Measurements from ENCODE around the gene REX1BD. TPM values are rescaled to one million over a fixed set of nuclear protein-coding genes. Genes with fewer than 3 reads are reported as not detected.
"Not testable (repeated sequence)": the region's sequence is repeated elsewhere in the genome, so short reads cannot be mapped to it uniquely, and the experiment has no call there.

REX1BD gene
- total RNA-seq, 2 experiments from 2014 or later, result 81.2 to 83.3 TPM

- ChIA-PET POLR2A (interaction anchor here (1.4 kb wide), 1 partner anchor 11 kb away, joined by 5 read pairs; no protein-coding TSS in a partner anchor), CTCF (no interaction called here)
- H3K9me3 Mint-ChIP-seq, result no peaks in the 10 kb centered on the region
- H3K36me3 Mint-ChIP-seq (ENCODE audit: low read depth), result no peaks in the 10 kb centered on the region
- H3K4me1 Mint-ChIP-seq, result peaks cover 12% of the 10 kb centered on the region
- DNase-seq, result no peak
- H3K27ac Mint-ChIP-seq, result no peak overlapping the region
- peaks cover 9% of the 10 kb centered on the region for H3K27me3 Mint-ChIP-seq
- H3K4me3 Mint-ChIP-seq, result no peak overlapping the region
Observed at GRCh38 chr19:18596752-18597157, 8.2 kb downstream of the REX1BD start.

- Mint-ChIP-seq H3K27me3 (peaks cover 19% of the 10 kb centered on the region), H3K4me3 (no peak overlapping the region), H3K9me3 (no peaks in the 10 kb centered on the region), H3K4me1 (peaks cover 12% of the 10 kb centered on the region), H3K36me3 (ENCODE audit: low read depth) (no peaks in the 10 kb centered on the region), H3K27ac (no peak overlapping the region)
- DNase-seq, result no peak
- CTCF ChIA-PET, result no interaction called here
- POLR2A ChIA-PET, result no interaction called here
Observed at GRCh38 chr19:18597809-18598660, 9.4 kb downstream of the REX1BD start.

GRCh38 chr19:18599485-18599884, 10.9 kb downstream of the REX1BD start:
- POLR2A ChIA-PET, result no interaction called here
- peaks cover 28% of the 10 kb centered on the region for H3K27me3 Mint-ChIP-seq
- no peak overlapping the region for H3K4me3 Mint-ChIP-seq
- no peak for DNase-seq
- H3K4me1 Mint-ChIP-seq, result peaks cover 9% of the 10 kb centered on the region
- CTCF ChIA-PET, result no interaction called here
- no peak overlapping the region for H3K27ac Mint-ChIP-seq
- no peaks in the 10 kb centered on the region for H3K36me3 Mint-ChIP-seq (ENCODE audit: low read depth)
- no peaks in the 10 kb centered on the region for H3K9me3 Mint-ChIP-seq

DNA sequence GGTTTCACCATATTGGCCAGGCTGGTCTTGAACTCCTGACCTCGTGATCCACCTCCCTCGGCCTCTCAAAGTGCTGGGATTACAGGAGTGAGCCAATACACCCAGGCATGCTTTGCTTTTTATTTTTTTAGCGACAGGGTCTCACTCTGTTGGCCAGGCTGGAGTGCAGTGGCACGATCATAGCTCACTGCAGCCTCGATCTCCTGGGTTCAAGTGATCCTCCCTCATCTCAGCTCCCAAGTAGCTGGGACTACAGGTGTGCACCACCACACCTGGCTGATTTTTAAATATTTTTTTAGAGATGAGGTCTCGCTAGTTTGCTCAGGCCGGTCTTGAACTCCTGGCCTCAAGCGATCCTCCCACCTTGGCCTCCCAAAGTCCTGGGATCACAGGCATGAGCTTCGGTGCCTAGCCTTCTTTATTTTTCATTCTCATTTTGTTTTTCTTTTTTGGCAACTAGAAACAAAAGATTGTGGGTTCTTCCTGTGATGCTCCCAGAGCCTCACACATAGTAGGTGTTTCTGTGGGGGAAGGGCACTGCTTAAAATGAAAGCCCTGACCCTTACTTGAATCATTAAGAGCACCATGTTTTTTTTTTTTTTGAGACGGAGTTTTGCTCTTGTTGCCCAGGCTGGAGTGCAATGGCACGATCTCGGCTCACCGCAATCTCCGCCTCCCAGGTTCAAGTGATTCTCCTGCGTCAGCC, 12.2 kb downstream of the REX1BD start:
- H3K27ac Mint-ChIP-seq; H3K4me1 Mint-ChIP-seq; POLR2A ChIA-PET; DNase-seq; H3K4me3 Mint-ChIP-seq; H3K36me3 Mint-ChIP-seq (ENCODE audit: low read depth); H3K9me3 Mint-ChIP-seq: not testable (repeated sequence)
- CTCF ChIA-PET, result interaction anchor here (2.7 kb wide), 1 partner anchor 12 kb away, joined by 9 read pairs; the partner anchor contains the start of gene REX1BD
- H3K27me3 Mint-ChIP-seq, result peaks cover 36% of the 10 kb centered on the region

DNA sequence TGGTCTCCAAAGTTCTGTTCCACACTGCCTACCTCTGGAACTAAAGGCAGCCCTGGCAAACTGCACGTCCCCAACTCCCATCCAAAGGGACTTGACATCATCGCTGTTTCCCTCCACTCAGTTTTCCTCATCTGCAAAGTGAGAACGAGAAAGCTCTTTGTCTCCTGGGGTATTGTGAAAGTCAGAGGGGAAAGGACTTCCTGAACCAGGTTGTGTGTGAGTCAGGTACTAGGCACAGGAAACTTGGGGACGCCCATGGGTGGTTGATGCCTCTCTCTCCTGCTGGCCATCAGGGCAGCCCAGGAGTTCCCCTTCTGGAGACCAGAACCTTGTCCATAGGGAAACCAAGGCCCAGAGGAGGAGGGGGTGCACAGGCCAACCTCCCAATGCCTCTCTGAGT, 13.3 kb downstream of the REX1BD start:
- no peak overlapping the region for H3K4me3 Mint-ChIP-seq
- ChIA-PET POLR2A (no interaction called here), CTCF (interaction anchor here (2.7 kb wide), 1 partner anchor 13 kb away, joined by 9 read pairs; the partner anchor contains the start of gene REX1BD)
- peaks cover 33% of the 10 kb centered on the region for H3K27me3 Mint-ChIP-seq
- no peaks in the 10 kb centered on the region for H3K9me3 Mint-ChIP-seq
- no peaks in the 10 kb centered on the region for H3K36me3 Mint-ChIP-seq (ENCODE audit: low read depth)
- peaks cover 3% of the 10 kb centered on the region for H3K4me1 Mint-ChIP-seq
- no peak overlapping the region for H3K27ac Mint-ChIP-seq
- DNase-seq, result no peak

- DNase-seq, result no peak
Observed at GRCh38 chr19:18603255-18603957, 14.8 kb downstream of the REX1BD start.

DNA sequence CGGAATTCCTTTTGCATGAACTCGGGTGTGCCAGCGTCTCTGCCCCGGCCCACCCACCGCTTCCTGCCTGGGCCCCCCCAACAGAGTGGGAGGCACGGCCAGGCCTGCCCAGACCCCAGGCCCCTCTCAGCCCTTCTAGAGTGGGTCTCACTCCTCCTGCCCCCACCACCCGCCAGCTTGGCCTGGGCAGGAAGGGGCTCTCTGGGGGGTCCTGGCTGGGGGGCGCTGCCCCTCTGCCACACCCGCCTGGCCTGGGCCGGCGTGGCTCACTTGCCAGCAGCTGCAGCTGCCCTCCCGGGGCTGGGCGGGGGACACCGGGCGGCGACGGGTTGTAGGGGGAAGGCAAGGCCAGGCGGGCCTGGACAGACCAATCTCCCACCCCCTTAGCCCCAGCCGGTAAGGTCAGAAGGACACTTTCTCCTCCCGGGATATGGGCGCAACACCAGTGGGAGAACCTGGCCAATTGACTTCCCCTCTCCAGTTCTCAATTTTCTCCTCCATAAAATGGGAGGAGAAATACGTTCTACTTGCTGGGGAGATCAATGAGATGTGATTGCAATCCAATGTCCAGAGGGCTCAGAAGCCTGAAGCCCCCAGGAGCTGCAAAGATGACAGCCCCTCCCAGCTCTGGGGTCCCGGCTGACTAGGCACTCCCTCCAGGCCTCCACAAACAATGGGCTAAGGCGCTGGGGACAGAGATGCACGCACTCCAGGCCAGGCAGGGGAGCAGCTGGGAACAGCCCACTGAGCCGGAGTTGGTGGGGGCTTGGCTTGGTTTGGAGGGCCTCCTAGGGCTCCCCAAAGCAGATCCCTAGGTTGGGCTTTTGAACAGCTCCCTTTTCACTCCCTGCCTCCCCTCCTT, 15.6 kb downstream of the REX1BD start:
- ChIA-PET CTCF (no interaction called here), POLR2A (no interaction called here)
- no peaks in the 10 kb centered on the region for H3K9me3 Mint-ChIP-seq
- peaks cover 55% of the 10 kb centered on the region for H3K27me3 Mint-ChIP-seq
- H3K36me3 Mint-ChIP-seq (ENCODE audit: low read depth), result no peaks in the 10 kb centered on the region
- H3K27ac Mint-ChIP-seq, result no peak overlapping the region
- no peak overlapping the region for H3K4me3 Mint-ChIP-seq
- H3K4me1 Mint-ChIP-seq, result peaks cover 3% of the 10 kb centered on the region
- no peak for DNase-seq

More at GRCh38 chr19:18603255-18603957, 14.8 kb downstream of the REX1BD start:
- Mint-ChIP-seq H3K27ac (no peak overlapping the region), H3K9me3 (no peaks in the 10 kb centered on the region), H3K27me3 (peaks cover 47% of the 10 kb centered on the region), H3K4me3 (no peak overlapping the region), H3K4me1 (peaks cover 3% of the 10 kb centered on the region), H3K36me3 (ENCODE audit: low read depth) (no peaks in the 10 kb centered on the region)
- CTCF ChIA-PET, result interaction anchor here (1.0 to 2.7 kb wide), 2 partner anchors 9 to 15 kb away, joined by 4 to 9 read pairs; partner anchors contain the start of gene REX1BD
- POLR2A ChIA-PET, result no interaction called here

GRCh38 chr19:18604820-18605159, 16.2 kb downstream of the REX1BD start:
- Mint-ChIP-seq H3K4me3 (no peak overlapping the region), H3K27me3 (peaks cover 61% of the 10 kb centered on the region), H3K36me3 (ENCODE audit: low read depth) (no peaks in the 10 kb centered on the region), H3K4me1 (peaks cover 3% of the 10 kb centered on the region), H3K9me3 (no peaks in the 10 kb centered on the region), H3K27ac (no peak overlapping the region)
- DNase-seq, result no peak
- POLR2A ChIA-PET, result no interaction called here
- CTCF ChIA-PET, result no interaction called here

DNA sequence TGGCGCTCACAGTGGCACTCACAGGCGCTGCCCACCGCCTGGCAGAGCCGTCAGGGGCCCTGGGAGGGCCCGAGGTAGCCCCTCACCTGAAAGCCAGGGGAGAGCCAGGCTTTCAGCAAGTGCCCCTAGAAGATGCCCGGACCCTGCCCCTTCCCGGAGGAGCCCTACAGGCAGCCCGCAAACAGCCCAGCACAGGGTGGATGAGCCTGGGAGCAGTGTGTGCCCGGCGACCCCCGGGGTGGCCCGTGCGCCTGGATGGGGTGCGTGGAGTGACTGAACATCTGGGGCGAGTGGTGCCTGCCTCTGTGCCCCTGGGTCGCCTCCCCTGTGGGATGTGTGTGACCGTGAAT, 16.6 kb downstream of the REX1BD start:
- peaks cover 65% of the 10 kb centered on the region for H3K27me3 Mint-ChIP-seq
- no peak overlapping the region for H3K4me3 Mint-ChIP-seq
- POLR2A ChIA-PET, result no interaction called here

DNA sequence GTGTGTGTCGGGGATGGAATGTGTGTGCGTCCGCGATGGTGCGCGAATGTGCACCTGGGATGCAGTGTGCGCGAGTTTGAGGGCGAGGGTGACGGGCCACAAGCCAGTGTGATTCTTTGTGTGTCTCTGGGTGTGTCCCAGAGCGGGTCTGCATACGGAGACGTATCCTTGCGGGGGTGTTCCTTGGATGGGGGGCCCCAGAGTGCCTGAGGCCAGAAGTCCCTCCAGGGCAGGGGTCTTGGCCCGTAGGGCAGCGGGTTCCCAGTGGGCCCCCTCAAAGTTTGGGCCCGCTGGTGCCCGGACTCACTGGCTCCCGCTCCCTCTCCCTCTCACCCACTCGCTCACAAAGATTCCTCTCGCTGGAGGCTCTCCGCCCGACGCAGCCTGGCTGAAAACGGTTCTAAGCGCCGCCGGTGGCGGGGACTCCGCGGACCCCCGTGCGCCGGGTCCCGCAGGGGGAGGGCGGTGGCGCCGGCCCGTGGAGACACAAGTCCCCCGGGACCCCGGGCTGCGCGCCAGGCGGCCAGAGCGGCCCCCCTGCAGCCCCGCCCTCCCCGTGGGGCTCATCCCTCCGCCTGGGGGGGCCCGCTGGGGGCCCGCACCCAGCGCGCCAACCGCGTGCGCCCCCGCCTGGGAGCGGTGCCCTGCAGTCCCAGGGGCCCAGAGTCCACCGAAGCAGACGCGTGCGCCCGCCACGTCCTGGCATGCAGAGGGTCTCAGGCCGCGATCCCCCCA, 17.1 kb downstream of the REX1BD start:
- peaks cover 3% of the 10 kb centered on the region for H3K4me1 Mint-ChIP-seq
- ChIA-PET POLR2A (no interaction called here), CTCF (no interaction called here)
- H3K36me3 Mint-ChIP-seq (ENCODE audit: low read depth), result no peaks in the 10 kb centered on the region
- H3K27ac Mint-ChIP-seq, result no peak overlapping the region
- DNase-seq, result no peak
- H3K9me3 Mint-ChIP-seq, result no peaks in the 10 kb centered on the region
- no peak overlapping the region for H3K4me3 Mint-ChIP-seq
- H3K27me3 Mint-ChIP-seq, result peaks cover 68% of the 10 kb centered on the region

More for the DNA sequence above, 16.6 kb downstream of the REX1BD start:
- H3K27ac Mint-ChIP-seq, result no peak overlapping the region
- no peaks in the 10 kb centered on the region for H3K9me3 Mint-ChIP-seq
- peaks cover 3% of the 10 kb centered on the region for H3K4me1 Mint-ChIP-seq
- no peak for DNase-seq
- no peaks in the 10 kb centered on the region for H3K36me3 Mint-ChIP-seq (ENCODE audit: low read depth)
- CTCF ChIA-PET, result no interaction called here

GRCh38 chr19:18606281-18607225, 18.0 kb downstream of the REX1BD start, which contains the start of gene CRLF1:
TSS of gene CRLF1 (minus strand) at chr19:18606799. CDS start at chr19:18606656, 143 bp downstream.
- Mint-ChIP-seq H3K27me3 (peaks cover 74% of the 10 kb centered on the region), H3K4me3 (no peak within 1 kb of the TSS), H3K27ac (no peak within 1 kb of the TSS), H3K4me1 (peaks cover 8% of the 10 kb centered on the region), H3K36me3 (ENCODE audit: low read depth) (no peaks in the 10 kb centered on the region), H3K9me3 (no peaks in the 10 kb centered on the region)
- no peak for DNase-seq
- ChIA-PET CTCF (no interaction called here), POLR2A (no interaction called here)
